Measurements from ENCODE around the gene NFKB1.

Gene NFKB1

DNA sequence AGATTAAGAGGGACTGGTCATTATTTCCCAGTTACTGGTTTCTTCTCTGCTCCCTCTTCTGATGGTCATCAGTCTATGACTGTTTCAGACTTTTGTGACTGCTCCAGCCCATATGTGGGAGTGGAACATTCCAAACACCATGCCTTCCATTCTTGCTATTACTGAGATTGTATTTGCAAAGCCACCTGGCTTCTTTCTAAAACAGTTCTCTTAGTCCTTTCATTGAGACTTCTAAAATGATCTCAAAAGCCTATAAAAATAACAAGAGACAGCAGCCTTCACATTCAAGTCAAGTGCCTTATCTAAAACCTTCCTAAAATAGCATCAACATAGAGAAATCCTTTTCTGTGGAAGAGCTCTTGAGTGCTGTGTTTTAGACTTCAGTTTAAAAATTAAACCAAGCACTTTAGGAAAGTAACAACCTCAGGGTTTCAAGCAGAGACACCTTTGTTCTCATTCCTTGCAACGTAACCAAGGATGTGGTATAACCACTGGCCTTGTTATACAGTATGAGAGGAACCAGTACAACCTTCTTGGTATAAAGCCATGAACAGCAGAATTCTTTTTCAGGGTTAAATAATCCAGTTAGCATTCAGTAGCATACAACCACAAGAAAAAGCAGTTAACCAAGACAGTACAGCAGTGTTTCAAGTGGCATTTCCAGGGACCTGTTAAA, 97.1 kb downstream of the NFKB1 start:
- H3K4me3 ChIP-seq (ENCODE audit: low read length) = no peak overlapping the region
- DNase-seq (ENCODE audit: low read depth) = peak; percentile 38
- TF ChIP-seq, protein P1, sequence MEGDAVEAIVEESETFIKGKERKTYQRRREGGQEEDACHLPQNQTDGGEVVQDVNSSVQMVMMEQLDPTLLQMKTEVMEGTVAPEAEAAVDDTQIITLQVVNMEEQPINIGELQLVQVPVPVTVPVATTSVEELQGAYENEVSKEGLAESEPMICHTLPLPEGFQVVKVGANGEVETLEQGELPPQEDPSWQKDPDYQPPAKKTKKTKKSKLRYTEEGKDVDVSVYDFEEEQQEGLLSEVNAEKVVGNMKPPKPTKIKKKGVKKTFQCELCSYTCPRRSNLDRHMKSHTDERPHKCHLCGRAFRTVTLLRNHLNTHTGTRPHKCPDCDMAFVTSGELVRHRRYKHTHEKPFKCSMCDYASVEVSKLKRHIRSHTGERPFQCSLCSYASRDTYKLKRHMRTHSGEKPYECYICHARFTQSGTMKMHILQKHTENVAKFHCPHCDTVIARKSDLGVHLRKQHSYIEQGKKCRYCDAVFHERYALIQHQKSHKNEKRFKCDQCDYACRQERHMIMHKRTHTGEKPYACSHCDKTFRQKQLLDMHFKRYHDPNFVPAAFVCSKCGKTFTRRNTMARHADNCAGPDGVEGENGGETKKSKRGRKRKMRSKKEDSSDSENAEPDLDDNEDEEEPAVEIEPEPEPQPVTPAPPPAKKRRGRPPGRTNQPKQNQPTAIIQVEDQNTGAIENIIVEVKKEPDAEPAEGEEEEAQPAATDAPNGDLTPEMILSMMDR (conservative IDR thresholded peaks at IDR 0.05; ENCODE audit: low read length) = no peak

DNA sequence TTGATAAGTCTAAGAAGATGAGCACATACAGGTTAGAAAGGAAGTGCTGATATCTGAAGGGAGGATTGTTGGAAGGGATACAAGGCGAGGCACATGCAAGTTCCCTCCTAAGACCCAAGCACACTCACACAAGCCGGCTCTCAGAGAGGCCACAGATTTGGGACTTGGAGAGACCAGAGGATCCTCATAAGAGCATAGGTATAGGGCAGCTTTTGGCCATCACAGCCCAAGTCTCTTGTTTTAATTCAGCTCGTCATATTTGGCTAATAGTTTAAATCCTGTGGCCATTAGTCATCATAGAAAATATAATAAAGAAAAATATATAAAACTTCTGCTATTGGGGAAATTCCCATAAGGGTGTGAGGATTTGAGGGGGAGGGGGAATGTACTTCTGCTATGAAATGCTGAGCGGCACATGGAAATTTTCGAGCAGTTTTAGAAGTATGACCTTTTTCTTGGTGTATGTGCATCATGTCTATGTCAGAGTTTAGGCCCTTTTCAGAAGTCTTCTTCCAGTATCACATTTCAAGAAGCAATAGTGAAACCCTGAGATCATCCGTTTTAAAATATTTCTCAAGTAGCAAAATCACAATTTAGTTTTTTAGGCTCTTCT, 97.7 kb downstream of the NFKB1 start:
- TF ChIP-seq, protein P1 (conservative IDR thresholded peaks at IDR 0.05; ENCODE audit: low read length) = no peak
- H3K4me3 ChIP-seq (ENCODE audit: low read length) = no peak overlapping the region
- DNase-seq (ENCODE audit: low read depth) = no peak

DNA sequence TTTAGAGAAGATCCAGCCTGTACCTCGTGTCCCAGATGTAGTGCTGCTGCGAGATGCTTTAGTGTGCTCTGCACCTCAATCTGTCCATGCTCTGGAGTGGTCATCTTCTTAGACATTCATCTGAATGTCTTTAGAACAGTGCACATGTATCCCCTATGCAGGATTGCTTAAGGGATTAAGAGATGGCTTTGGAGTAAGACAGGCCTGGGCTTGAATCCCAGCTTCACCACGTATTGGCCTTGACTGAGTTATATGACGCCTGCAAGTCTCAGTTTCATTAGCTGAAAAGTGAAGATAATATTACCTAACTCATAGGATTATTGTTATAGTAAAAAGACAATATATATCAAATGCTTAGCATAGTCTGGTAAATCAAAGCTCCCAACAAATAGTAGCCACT, 98.3 kb downstream of the NFKB1 start:
- DNase-seq (ENCODE audit: low read depth) = no peak
- no peak overlapping the region for H3K4me3 ChIP-seq (ENCODE audit: low read length)
- TF ChIP-seq, protein P1 (conservative IDR thresholded peaks at IDR 0.05; ENCODE audit: low read length) = no peak

DNA sequence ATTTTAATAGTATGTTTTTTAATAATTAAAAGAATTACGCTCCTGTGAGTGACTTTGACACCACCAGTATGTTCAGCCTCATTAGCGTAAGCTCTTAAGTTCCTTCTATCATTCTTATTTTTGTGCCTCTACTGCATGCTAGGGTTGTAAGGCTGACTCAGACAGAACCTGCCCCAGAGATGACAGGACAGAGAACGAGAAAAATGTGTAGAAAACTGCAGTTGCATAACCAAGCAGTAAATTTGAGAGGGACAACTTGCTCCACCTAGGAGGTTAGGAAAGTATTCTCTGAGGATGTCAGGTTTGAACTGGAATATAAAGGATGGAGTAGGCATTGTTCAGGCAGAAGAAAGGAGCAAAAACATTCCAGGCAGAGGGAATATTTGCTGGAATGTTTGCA, 98.7 kb downstream of the NFKB1 start:
- DNase-seq (ENCODE audit: low read depth) = no peak
- TF ChIP-seq, protein P1 (conservative IDR thresholded peaks at IDR 0.05; ENCODE audit: low read length) = no peak
- H3K4me3 ChIP-seq (ENCODE audit: low read length) = no peak overlapping the region

DNA sequence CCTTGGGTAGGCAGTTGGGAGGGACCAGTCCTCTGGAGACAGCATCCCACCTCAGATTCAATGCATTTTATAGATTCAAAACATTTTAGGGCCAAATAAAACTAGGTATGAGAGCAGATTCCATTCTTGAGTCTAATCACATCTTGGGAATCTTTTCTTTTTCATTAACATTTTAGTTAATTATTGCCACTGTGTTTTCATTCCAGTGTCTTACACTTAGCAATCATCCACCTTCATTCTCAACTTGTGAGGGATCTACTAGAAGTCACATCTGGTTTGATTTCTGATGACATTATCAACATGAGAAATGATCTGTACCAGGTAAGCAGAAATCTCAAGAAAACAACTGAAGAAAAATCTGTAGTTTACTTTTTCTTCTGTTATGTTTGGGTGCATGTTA, 99.5 kb downstream of the NFKB1 start:
- TF ChIP-seq, protein P1 (conservative IDR thresholded peaks at IDR 0.05; ENCODE audit: low read length) = no peak
- H3K4me3 ChIP-seq (ENCODE audit: low read length) = no peak overlapping the region

DNA sequence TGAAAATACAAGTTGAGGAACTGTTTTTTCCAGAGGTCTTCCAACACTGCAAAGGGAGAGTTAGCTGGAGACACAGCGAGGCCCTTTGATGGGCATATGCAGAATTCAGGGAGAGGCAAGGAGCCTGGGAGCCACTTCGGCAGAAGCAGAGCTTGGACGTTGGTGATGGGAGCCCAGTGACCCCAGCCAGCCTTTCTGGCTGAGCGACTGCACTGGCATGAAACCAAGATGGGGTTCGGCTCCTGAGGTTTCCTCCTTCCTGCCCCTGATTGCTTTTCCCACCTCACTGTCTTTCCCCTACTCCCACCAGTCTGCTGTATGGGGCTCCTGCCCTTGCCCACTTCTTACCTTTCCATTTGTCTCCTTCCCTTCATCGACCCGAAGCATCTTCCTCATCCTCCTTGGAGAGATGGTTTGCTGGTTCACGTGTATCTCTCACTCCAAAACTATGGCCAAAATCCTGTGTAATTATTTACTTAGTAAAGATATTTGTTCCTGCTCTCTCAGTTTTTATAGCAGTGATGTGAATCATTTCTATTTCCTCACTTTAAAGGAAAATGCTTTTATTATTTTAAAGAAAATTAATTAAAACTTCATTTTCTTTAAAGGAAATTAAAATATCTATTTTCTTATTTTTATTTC, 100.5 kb downstream of the NFKB1 start:
- no peak overlapping the region for H3K4me3 ChIP-seq (ENCODE audit: low read length)
- DNase-seq (ENCODE audit: low read depth) = no peak
- TF ChIP-seq, protein P1 (conservative IDR thresholded peaks at IDR 0.05; ENCODE audit: low read length) = no peak

More for the DNA sequence above, 99.5 kb downstream of the NFKB1 start:
- DNase-seq (ENCODE audit: low read depth) = no peak

All from AG10803 (cell line).